ENCODE results near the gene HRG. TPM values are rescaled to one million over a fixed set of nuclear protein-coding genes. Genes with fewer than 3 reads are reported as not detected.

The HRG gene
- total and polyA plus RNA-seq, 2 of the 4 experiments (the other 2 are of a cell fraction) = not detected

- no peak overlapping the region for H2AK5ac ChIP-seq (ENCODE audit: low read depth, low read length)
- H3K4me2 ChIP-seq (ENCODE audit: low read depth, low read length) = no peak overlapping the region
- H3K9me3 ChIP-seq (ENCODE audit: control insufficient read depth, insufficient read depth, low read length) = no peaks in the 10 kb centered on the region
- no peak overlapping the region for H3K14ac ChIP-seq (replicated peaks; ENCODE audit: low read depth, low read length)
- H4K20me1 ChIP-seq (ENCODE audit: insufficient read depth, low read length) = no peaks in the 10 kb centered on the region
- CTCF ChIA-PET = interaction anchor here (0.6 to 1.0 kb wide), 2 partner anchors 25 to 50 kb away, joined by 4 read pairs; no protein-coding TSS in a partner anchor
- no peaks in the 10 kb centered on the region for H3K36me3 ChIP-seq (ENCODE audit: control insufficient read depth, insufficient read depth, low read length)
- BruUV-seq (replicated peaks) = no TSS peak
- no peak overlapping the region for H3K27ac ChIP-seq (ENCODE audit: insufficient read depth, low read length)
- H2BK5ac ChIP-seq (ENCODE audit: low read depth, low read length, poor library complexity, severe bottlenecking) = no peak overlapping the region
- H3K27me3 ChIP-seq (ENCODE audit: control insufficient read depth, insufficient read depth, low read length) = peaks cover 13% of the 10 kb centered on the region
- H3K23ac ChIP-seq (ENCODE audit: low read depth, low read length) = no peak overlapping the region
- no CpG with 5 or more reads among the region's 3 CpGs for whole genome bisulfite sequencing, 2 experiments (ENCODE audit: extremely low coverage in 2 of 2, insufficient read length in 1 of 2)
- dilution Hi-C loops (cut with HindIII; ENCODE audit: low sequenced_read_pairs, unreplicated experiment) = no loop called here
- no peaks in the 10 kb centered on the region for H3K4me1 ChIP-seq (ENCODE audit: control insufficient read depth, insufficient read depth, low read length)
- H2AK9ac ChIP-seq (replicated peaks; ENCODE audit: low read depth, low read length, poor library complexity) = no peak overlapping the region
- no peak overlapping the region for H3K18ac ChIP-seq (ENCODE audit: low read depth, low read length)
- in situ Hi-C loops (cut with MboI; ENCODE audit: low sequenced_read_pairs) = no loop called here
- H4K8ac ChIP-seq (ENCODE audit: low read depth in 2 of 2, low read length in 2 of 2) = no peak overlapping the region
- H2BK20ac ChIP-seq (ENCODE audit: low read depth, low read length) = no peak overlapping the region
- no peaks in the 10 kb centered on the region for H3K79me1 ChIP-seq (ENCODE audit: low read depth in 1 of 2, low read length in 2 of 2)
- H2AFZ ChIP-seq (replicated peaks; ENCODE audit: low read length, poor library complexity) = no peak overlapping the region
- no peaks in the 10 kb centered on the region for H3K9me1 ChIP-seq (ENCODE audit: insufficient read depth, low read length)
- intact Hi-C loops (cut with micrococcal nuclease) = no loop called here
- H3K4ac ChIP-seq (ENCODE audit: low read depth, low read length) = no peak overlapping the region
- no peak overlapping the region for H3K56ac ChIP-seq (ENCODE audit: extremely low read depth, insufficient read depth, low read length)
- POLR2A ChIA-PET (ENCODE audit: unreplicated experiment) = no interaction called here
- no peak overlapping the region for H4K91ac ChIP-seq (ENCODE audit: insufficient read depth, low read depth, low read length)
- no peak overlapping the region for H2BK120ac ChIP-seq (ENCODE audit: low read depth, low read length)
- no peak overlapping the region for H2BK15ac ChIP-seq (ENCODE audit: low read depth, low read length)
- DNase-seq = no peak
- no peak for ATAC-seq (ENCODE audit: low read depth)
- H3K9ac ChIP-seq (ENCODE audit: low read depth, low read length) = no peak overlapping the region
- TF ChIP-seq NFE2L2 (IDR thresholded peaks at IDR 0.05; ENCODE audit: low read depth, low read length) (no peak), MAZ (IDR thresholded peaks at IDR 0.05; ENCODE audit: borderline replicate concordance, low read depth, low read length) (no peak), BHLHE40 (IDR thresholded peaks at IDR 0.05; ENCODE audit: low read depth, low read length) (no peak), RCOR1 (IDR thresholded peaks at IDR 0.05; ENCODE audit: insufficient replicate concordance, low read length) (no peak), RFX5 (IDR thresholded peaks at IDR 0.05; ENCODE audit: low read depth, low read length) (no peak), MXI1 (IDR thresholded peaks at IDR 0.05; ENCODE audit: borderline replicate concordance, low read depth, low read length) (no peak)
- TF ChIP-seq, protein P1, sequence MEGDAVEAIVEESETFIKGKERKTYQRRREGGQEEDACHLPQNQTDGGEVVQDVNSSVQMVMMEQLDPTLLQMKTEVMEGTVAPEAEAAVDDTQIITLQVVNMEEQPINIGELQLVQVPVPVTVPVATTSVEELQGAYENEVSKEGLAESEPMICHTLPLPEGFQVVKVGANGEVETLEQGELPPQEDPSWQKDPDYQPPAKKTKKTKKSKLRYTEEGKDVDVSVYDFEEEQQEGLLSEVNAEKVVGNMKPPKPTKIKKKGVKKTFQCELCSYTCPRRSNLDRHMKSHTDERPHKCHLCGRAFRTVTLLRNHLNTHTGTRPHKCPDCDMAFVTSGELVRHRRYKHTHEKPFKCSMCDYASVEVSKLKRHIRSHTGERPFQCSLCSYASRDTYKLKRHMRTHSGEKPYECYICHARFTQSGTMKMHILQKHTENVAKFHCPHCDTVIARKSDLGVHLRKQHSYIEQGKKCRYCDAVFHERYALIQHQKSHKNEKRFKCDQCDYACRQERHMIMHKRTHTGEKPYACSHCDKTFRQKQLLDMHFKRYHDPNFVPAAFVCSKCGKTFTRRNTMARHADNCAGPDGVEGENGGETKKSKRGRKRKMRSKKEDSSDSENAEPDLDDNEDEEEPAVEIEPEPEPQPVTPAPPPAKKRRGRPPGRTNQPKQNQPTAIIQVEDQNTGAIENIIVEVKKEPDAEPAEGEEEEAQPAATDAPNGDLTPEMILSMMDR (conservative IDR thresholded peaks at IDR 0.05; ENCODE audit: low read depth, low read length) = no peak
- no peak overlapping the region for H3K4me3 ChIP-seq (ENCODE audit: insufficient read depth, low read depth, low read length)
- H4K5ac ChIP-seq (ENCODE audit: low read depth, low read length) = no peak overlapping the region
Measured at GRCh38 chr3:186693843-186694242, 28.0 kb downstream of the HRG start.
